ENCODE measurements around the gene GAA.

GAA gene

GRCh38 chr17:80119271-80119791 lies 17.9 kb downstream of the GAA start:
- no peak for DNase-seq

GRCh38 chr17:80119839-80120238 lies 18.5 kb downstream of the GAA start:
- no peak for DNase-seq

- no peak for DNase-seq
Measured at GRCh38 chr17:80122026-80122575, 20.7 kb downstream of the GAA start.

- no peak for DNase-seq
Measured at GRCh38 chr17:80122926-80123505, 21.6 kb downstream of the GAA start.

GRCh38 chr17:80123791-80124190 lies 22.4 kb downstream of the GAA start:
- peak; percentile 31 for DNase-seq

- peak; percentile 45 for DNase-seq
Measured at GRCh38 chr17:80124351-80124981, 23.1 kb downstream of the GAA start.

- peak; percentile 85 for DNase-seq
Measured at GRCh38 chr17:80125656-80126448, 24.5 kb downstream of the GAA start.

- DNase-seq: no peak
Measured at GRCh38 chr17:80126449-80126715, 25.0 kb downstream of the GAA start.

GRCh38 chr17:80129006-80129565 lies 27.7 kb downstream of the GAA start:
- no peak for DNase-seq

- no peak for DNase-seq
Measured at GRCh38 chr17:80130992-80131391, 29.6 kb downstream of the GAA start.

- DNase-seq: no peak
Measured at GRCh38 chr17:80132906-80133625, 31.7 kb downstream of the GAA start.

GRCh38 chr17:80133626-80133970 lies 32.2 kb downstream of the GAA start:
- no peak for DNase-seq

- no peak for DNase-seq
Measured at GRCh38 chr17:80137131-80137530, 35.8 kb downstream of the GAA start.

- no peak for DNase-seq
Measured at GRCh38 chr17:80138856-80139426, 37.6 kb downstream of the GAA start.

- no peak for DNase-seq
Measured at GRCh38 chr17:80141463-80142165, 40.2 kb downstream of the GAA start.

GRCh38 chr17:80142929-80143328 lies 41.5 kb downstream of the GAA start:
- DNase-seq: no peak

GRCh38 chr17:80145076-80146075 lies 44.0 kb downstream of the GAA start:
- no peak for DNase-seq

- DNase-seq: no peak
Measured at GRCh38 chr17:80146121-80147034, 45.0 kb downstream of the GAA start.

GRCh38 chr17:80147035-80147822 lies 45.8 kb downstream of the GAA start, which contains the start of gene EIF4A3:
EIF4A3 (minus strand) TSS chr17:80147128; CDS start chr17:80146961, 167 bp downstream.
- DNase-seq: peak; percentile 99
